Measurements from ENCODE around the gene AFP.

GRCh38 chr4:73406548-73406875 lies 29.5 kb upstream of the AFP start:
- TF ChIP-seq SP1 (IDR thresholded peaks at IDR 0.05) (no peak), LEF1 (IDR thresholded peaks at IDR 0.05; ENCODE audit: borderline replicate concordance) (no peak), BHLHE40 (IDR thresholded peaks at IDR 0.05; ENCODE audit: borderline replicate concordance) (no peak)
- TF ChIP-seq, protein P1, sequence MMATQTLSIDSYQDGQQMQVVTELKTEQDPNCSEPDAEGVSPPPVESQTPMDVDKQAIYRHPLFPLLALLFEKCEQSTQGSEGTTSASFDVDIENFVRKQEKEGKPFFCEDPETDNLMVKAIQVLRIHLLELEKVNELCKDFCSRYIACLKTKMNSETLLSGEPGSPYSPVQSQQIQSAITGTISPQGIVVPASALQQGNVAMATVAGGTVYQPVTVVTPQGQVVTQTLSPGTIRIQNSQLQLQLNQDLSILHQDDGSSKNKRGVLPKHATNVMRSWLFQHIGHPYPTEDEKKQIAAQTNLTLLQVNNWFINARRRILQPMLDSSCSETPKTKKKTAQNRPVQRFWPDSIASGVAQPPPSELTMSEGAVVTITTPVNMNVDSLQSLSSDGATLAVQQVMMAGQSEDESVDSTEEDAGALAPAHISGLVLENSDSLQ (IDR thresholded peaks at IDR 0.05), result no peak

Measured in HEK293T (cell line).